Measurements from ENCODE around the gene ITK.
A peak's percentile ranks its signal among the peaks of the same experiment; 100 is the strongest.

Gene ITK

GRCh38 chr5:157180374-157181264 is at the start of gene ITK:
Gene ITK (plus strand): TSS chr5:157180840. CDS start chr5:157180978, 138 bp downstream.
- DNase-seq: no peak

DNA sequence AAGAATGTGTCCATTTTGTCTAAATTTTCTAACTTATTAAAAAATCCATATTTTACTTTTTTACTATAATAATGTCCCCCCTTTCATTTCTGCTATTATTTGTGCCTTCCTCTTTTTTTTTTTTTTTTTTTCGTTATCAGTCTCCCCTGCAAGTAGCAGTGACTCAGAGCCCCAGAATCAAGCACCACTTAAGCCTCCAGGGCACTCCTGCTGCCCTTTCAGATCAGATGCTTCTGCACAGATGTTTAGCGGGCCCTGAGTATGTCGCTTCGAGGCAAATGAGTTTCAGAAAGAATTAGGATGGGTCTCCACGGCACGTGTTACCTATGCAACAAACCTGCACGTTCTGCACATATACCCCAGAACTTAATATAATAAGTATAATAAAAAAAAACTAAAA is 49.7 kb upstream of the ITK start:
- DNase-seq: no peak

GRCh38 chr5:157132281-157132612 is 48.4 kb upstream of the ITK start:
- no peak for DNase-seq

DNA sequence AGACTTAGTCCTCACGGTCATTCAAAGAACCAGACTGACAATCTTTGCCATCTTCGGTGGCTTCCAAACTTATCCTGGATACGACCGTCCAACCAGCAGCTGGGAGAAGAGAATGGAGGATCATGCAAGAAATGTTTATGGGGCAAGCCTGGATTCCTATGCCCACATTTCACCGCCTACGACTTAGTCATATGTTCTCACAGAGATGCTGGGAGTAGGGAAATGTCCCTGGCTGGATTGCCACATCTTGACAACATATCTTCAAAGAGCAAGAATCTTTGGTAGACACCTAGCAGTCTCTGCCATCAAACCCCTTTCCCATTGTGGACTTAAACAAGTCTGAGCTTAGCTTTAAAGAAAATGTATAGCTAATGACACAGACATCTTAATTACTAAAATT is 42.9 kb upstream of the ITK start:
- no peak for DNase-seq

GRCh38 chr5:157142317-157143126 is 38.1 kb upstream of the ITK start, which contains the start of gene MED7:
Gene MED7 (minus strand): TSS chr5:157142865. CDS start chr5:157139431, 3,434 bp downstream.
- peak; percentile 93 for DNase-seq

GRCh38 chr5:157143127-157143971 is 37.3 kb upstream of the ITK start:
- peak; percentile 27 for DNase-seq

DNA sequence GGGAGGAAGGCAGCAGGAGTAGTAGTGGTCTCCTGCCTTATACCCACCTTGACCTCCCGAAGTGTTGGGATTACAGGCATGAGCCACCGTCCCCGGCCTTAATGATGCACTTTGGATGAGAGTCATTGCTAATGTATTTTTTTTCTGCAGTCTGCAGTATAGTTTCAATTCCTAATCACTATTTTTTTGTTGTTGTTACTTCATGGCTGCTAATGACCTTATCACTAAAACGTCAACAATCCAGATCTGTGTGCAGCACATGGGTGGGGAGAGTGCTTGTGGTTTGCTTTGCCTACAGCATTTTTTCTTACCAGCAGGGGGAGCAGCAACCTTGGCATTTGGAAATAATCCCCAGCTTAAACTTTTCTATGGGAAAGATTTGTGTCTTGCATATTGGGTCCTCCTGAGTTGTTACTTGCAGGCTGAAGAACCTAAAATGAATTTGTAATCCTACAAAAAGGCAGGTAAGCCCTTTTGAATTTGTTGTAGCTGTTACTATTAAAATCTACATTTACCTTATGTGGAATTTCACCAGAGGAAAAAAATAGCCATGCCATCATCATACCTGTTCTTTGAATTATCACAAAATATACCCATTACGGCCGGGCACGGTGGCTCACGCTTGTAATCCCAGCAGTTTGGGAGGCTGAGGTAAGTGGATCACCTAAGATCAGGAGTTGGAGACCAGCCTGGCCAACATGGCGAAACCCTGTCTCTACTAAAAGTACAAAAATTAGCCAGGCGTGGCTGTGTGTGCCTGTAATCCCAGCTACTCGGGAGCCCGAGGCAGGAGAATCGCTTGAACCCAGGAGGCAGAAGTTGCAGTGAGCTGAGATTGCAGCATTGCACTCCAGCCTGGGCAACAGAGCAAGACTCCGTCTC is 31.7 kb upstream of the ITK start:
- DNase-seq: peak; percentile 34

DNA sequence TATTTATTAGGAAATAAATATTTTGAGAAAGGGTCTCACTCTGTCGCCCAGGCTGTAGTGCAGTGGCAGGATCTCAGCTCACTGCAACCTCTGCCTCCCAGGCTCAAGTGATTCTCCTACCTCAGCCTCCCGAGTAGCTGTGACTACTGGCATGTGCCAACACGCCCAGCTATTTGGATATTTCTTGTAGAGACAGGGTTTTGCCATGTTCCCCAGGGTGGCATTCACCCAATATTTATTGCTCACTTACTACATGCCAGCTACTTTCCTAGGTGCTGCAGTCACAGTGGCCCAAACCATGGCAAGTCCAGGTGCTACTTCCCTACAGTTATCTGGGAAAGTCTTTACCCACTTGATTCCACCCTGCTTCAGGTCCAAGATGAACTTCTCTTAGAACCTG is 29.6 kb upstream of the ITK start:
- DNase-seq: no peak

GRCh38 chr5:157155297-157155696 is 25.3 kb upstream of the ITK start:
- DNase-seq: no peak

DNA sequence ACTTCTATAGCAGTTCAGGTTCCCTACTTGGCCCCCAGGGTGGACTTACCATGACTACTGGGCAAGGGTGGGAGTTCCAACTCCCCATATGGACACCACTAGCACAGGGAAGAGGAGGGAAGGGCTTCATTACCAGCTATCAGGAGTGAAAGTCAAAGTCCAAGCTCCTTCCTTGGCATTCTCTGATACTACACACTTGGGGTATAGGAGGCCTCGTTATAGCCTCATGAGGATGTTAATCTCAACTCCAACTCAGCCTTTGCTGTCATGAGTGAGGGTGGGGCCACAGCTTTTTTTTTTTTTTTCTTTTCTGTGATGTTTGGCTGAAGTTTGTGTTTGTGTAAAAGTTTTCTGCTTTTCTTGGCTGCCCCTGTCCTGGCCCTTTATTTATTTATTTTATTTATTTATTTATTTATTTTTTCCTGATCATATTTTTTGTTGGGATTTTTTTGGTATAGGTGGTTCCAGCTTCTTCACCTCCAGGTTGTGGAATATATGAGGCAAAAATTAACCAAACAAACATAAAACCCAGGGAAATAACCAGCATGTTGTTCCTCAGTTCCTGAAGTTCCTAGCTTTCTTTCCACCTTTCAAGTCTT is 23.2 kb upstream of the ITK start:
- DNase-seq: no peak

DNA sequence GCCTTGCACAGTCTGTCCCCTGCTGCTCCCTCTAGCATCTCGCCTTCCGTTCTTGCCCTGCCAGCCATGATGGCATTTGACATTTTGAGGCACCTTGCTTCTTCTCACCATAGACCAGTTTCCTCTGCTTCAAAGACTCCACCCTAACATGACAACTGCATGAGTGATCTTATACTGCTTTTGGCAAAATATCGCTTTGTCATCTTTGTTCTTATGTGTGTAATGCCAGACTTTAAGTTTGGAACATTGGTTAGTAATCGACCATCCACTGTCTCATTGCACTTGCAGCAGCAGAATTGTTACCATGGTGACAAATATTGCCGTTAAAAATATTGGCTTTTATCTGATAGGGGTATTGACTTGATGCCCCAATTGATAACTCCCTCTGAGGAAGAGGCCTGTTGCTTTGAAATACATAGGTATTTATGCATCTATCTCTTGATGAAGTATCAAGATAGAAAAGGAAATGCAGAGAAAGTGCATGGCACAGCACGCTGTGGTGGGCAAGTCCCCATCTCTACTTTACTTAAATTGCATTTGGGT is 21.4 kb upstream of the ITK start:
- no peak for DNase-seq

DNA sequence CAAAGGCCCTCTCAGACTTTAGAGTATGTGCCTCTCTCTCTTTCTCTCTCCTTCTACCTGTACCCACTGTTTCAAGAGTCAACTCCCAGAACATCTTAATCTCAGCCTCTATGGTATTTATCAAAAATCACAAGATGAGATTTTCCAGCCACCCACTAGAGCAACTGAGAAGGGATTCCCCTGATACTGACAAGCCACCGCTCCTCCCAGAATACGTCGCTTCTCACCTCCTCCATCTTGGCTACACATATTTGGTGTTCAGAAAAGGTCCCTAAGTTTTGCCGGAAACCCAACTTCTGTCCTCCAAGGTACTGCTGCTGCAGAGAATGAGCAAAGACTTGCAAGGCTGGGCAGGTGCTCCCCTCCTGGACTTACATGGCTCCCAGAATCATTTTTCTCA is 20.6 kb upstream of the ITK start:
- DNase-seq: no peak

GRCh38 chr5:157161996-157162395 is 18.6 kb upstream of the ITK start:
- DNase-seq: no peak

GRCh38 chr5:157162919-157163510 is 17.6 kb upstream of the ITK start:
- DNase-seq: no peak

GRCh38 chr5:157164521-157164920 is 16.1 kb upstream of the ITK start:
- DNase-seq: no peak

DNA sequence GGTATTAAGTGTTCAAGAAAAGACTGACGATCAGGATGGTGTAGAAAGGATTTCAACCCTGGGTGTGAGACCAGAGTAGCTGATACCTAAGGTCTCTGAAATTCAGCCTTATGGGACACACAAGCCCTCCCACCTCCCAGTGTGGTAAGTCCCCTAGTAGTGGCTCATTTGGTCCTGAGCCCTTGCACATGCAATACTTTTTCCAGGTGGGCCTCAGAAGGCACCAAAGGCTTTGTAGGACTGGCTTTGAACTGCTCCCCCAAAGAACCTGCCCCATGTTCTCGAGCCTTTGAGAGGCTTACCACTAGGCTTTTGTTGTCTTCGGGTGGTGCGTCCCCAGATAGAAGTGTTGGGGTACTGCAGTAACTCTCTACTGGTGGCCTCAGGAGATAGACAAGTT is 15.4 kb upstream of the ITK start:
- DNase-seq: no peak

DNA sequence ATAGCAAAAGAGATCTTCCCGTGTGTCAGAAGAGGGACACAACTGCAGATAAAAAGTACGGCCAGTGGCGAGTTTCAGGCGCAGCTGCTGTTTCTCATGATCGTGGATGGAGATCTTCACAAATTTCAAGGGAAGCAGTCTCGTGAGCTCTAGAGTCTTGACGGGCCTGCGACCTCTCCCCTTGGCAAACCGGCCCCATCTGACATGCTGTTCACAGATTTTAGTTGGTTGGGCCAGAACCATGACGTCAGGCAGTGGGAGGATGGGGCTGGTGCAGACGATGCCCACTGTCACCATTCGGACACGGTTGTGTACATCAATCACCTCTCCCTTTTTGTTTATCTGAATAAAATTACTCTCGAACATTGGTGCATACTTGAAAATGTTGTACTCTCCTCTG is 15.0 kb upstream of the ITK start:
- no peak for DNase-seq

DNA sequence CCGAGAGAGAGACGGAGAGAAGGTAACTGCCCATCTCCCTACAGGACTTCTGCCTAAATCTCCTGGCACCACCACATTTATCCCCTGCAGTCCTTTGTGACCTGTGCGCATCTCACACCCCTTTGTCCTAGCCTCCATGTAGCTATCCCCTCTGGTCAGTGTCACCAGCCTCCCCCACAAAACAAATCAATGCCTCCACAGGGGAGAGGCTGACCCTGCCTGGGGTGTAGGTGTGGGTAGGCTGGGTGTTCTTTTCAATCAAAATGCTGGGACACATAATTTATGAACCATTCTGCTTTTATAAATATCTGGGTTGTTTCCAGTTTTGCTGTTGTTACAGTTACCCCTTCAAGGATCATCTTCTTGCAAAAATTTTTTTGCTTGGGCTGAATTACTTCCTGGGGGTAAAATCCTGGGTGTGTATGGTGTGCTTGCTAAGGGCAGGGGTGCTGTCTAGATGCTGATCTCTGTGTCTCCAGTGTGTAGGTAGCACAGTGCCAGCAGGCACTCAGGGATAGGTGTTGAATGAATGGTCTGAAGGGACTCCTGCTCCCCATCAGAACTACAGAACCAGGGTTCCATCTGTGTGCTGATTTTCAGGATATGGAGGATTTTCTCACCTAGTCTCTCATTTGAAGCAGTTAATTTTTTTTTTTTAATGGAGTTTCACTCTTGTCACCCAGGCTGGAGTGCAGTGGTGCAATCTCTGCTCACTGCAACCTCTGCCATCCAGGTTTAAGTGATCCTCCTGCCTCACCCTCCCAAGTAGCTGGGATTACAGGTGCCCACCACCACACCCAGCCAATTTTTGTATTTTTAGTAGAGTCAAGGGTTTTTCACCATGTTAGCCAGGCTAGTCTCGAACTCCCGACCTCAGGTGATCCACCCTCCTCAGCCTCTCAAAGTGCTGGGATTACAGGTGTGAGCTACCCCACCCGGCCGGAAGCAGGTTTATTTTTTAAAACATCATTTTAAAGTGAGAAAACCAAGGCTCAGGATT is 14.1 kb upstream of the ITK start, which contains the start of gene GARIN3:
Gene GARIN3 (minus strand): TSS at position 51 of the 1,000 bp plus-strand sequence. CDS start 96 bp downstream, outside the sequence.
- no peak for DNase-seq

GRCh38 chr5:157167214-157167621 is 13.4 kb upstream of the ITK start:
- no peak for DNase-seq

Measured in NCI-H510A treated with DMSO at 0.1 percent for 48 hours (cell line).